OCI-M2 (cell line): ENCODE results near the gene IL26.

ENCODE experiments used
- DNase-seq: peaks from one replicate; lab custom pipeline; 2025; ENCODE audit not compliant: unreplicated experiment; lab: John Stamatoyannopoulos, UW

The IL26 gene, protein sequence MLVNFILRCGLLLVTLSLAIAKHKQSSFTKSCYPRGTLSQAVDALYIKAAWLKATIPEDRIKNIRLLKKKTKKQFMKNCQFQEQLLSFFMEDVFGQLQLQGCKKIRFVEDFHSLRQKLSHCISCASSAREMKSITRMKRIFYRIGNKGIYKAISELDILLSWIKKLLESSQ

DNA sequence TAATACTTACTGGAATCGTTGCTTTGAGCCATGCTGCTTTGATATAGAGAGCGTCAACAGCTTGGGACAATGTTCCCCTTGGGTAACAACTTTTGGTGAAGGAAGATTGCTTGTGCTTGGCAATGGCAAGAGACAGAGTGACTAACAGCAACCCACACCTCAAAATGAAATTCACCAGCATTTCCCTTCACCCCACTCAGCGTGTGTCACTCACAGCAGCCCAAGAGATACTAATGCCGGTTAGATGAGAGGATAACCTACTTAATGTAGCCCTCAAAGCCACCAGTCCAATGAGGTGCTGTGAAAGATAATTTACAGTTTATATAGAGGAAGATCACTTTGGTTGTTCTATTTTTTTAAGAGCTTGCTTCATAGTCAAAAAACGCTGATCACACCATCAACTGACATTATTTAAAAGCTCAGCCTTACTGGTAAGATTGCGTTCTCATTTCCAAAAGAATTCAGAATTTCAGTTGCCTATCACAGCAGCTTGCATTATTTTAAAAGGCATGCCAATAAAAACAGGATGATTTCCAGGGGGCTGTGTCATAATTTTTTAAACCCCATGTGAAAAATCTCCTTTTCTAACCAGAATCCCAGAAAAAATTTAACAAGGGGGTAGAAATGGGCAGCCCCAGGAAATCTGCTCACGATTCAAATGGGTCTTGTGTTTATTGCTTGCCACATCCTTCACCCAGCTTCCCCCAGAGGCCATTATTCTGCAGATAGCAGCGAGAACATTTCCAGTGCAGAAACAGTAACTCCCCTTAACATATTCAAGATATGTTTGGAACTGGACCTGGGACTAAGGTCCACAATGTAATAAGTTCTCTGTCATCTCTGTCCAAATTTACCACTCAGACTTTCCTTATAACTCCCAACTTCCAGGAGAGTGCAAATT, at the start of gene IL26:
TSS of gene IL26 (minus strand) at position 235 of the 901 bp plus-strand sequence. CDS start at position 181, 54 bp downstream.
- no peak for DNase-seq

DNA sequence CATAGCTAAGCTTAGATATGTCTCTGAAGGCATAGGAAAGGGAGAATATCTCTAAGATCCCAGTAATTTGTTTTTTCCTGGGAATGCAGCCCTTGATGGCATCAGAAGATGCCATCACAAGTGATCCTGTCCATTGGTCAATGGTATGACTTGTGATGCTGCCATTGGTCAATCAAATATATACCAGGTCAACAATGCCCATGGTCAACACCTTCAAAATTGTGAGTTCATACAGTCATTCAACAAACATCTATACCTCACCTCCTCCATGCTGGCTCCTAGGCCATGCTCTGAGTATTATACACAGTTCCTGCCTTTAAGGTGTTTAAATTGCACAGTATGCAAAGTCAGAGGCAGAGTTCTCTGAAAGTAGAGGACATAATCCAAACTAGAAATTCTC, 47.1 kb upstream of the IL26 start:
- no peak for DNase-seq

DNA sequence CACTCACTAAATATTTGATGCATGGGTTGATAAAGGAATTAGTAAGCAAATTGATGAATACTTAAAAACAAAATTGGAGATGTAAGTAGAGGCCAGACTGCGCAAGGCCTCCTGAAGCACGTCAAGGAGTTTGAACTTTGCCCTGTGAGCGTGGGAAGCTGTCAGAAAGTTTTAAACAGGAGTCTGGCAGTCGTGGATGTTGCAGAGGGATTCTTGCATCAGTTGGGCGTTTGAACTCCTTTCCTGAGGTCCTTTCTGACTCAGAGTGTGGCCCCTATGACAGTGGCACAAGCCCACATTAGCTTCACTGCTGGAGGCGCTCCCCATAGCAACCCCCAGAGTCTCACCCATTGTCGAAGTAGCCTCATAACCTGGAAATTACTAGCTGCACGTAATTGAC, 45.7 kb upstream of the IL26 start:
- no peak for DNase-seq

DNA sequence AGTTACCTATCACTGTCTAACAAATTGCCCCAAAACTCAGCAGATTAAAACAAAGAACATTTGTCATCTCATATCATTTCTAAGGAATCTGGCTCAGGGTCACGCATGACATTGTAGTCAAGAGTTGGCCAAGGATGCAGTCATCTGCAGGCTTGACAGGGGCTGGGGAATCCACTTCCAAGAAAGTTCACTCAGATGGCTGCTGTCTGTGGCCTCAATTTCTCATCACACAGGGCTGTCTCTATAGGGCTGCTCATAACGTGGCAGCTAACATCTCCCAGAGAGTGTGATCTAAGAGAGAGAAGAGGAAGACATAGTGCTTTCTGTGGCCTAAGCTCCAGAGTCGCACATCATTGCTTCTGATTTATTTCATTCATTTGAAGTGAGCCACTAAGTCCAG, 44.7 kb upstream of the IL26 start:
- no peak for DNase-seq

DNA sequence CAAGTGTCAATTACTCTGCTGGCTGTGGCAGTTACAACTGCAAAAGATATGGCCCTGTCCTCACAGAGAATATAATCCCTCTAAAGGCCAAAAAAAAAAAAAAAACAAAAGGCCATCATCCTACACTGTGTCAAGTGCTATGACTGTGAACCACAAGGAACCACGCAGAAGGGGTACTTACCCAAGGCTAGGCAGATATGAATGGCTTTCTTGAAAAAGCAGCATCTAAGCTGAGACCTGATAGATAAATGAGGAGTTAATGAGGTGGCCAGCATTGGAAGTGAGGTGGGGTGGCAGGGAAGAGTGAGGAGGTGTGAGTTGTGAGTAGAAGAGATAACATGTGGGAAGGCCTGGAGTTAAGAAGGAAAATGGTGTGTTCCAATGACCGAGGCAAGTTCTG, 44.2 kb upstream of the IL26 start:
- no peak for DNase-seq

DNA sequence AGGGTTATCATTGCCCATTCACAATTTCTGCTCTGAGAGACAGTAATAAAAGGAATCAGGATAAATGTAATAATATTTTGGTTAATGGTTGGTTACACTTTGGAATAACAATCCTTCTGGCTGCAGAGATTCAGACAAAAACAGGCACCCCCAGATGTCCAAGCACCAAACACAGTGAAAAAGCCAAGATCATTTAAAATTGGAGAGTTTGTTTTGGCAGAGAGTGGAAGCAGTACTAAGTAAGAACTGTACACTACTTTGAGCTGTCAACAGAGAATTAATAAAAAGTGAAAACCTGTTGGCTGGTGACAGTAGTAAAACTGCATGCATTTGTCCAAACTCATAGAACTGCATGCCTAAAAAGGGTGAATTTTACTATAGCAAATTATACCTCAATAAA, 43.4 kb upstream of the IL26 start:
- DNase-seq = no peak

DNA sequence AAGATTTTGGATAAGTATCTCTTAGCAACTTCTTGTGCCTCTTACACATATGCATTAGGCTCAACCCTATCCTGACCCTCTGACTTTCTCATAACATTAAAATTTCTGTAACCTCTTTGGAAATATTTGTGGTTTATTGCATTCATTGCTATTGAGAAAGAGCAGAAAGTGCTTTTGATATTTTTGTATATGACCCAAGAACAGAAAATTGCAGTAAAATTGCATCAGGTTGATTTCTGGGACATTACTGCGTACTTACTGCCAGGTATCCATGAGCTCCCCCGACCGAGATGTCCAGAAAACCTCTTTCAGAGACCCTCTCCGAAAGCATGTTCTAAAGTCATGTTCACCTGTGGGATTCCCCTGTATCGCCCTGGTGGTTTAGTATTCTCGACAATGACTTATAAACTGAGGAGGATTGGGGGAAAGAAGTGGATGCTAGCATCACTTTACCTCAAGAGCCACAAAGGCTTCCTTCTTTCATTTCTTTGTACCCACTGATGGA, 42.3 kb upstream of the IL26 start:
- no peak for DNase-seq

DNA sequence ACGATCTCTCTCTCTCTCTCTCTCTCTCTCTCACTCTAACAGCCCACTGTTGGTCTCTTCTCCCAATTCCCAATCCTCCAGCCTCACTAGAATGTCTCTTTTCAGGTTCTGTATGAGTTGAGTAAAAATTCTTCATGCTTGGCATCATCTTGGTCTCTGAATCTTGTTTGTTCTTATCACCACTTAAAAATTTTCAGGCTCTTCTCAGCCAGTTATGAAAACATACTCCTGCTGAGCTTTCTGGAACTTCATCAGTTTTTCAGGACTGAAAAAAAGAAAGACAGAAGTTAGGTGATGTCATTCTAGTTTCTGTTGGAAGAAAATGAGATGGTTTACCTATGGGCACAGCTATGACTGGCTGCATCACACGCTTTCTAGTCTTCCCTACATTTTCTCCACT, 39.2 kb upstream of the IL26 start:
- DNase-seq = no peak

DNA sequence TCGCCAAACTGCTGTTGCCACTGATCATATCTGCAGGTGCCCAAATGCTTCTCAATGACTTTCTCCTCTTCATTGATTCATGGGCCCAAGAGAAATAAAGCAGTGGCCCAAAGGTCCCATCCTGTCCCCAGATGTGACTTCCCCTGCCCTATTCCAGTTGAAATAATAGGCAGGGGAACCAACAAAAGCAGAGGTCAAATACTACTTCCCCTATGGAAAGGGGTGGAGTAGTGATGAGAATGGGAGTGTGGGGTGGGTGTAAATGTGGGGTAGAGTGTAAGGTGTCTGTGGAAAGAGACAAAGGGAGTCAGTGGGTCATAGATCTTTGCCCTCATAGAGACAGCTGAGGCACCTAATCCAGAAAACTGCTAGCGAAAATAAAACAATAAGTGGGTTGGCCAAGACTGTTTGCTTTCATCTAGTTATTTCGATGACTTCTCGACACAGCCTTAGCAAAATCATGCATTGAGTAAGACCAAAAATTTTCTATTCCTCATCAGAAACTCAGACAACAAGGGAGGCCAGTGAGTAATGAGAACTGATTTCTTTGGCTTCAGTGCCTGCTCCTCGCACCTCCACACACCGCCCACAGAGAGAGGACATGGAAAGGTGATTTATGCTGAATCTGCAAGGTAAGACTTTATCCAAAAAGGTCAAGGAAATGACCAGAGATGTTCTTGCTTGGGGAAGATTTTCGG, 38.7 kb upstream of the IL26 start:
- DNase-seq = no peak

DNA sequence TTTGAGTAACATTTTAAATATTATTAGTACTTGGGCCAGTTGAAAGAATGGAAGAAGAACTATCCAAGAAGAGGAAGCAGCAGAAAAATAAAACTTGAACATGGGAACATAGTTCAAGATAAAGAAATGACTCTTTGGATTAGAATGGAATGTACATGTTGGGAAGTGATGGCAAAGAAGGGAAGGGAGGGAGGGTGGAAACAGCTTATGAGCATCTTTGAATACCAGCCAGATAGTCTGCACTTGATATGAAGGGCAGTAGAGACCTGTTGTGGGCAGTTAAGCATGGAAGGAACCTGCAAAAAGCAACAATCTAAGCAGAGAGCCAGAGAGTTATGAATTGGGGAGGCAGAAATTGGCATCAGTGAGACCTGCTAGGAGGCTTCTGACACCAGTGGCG, 37.8 kb upstream of the IL26 start:
- DNase-seq = no peak

DNA sequence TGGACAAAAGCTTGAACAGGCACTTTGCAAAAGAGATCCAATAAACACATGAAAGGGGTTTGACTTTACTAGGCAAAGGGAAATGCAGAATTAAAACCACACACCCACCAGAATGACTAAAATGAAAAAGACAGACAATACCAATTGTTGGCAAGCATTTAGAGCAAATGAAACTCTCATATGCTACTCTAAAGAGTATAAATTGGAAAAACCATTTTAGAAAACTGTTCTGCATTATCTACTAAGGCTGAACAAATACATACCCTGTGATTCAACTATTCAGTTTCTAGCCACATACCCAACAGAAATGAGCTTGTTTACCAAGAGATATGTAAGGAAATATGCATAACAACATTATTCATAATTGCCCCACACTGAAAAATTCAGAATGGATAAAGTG, 36.3 kb upstream of the IL26 start:
- DNase-seq = no peak

DNA sequence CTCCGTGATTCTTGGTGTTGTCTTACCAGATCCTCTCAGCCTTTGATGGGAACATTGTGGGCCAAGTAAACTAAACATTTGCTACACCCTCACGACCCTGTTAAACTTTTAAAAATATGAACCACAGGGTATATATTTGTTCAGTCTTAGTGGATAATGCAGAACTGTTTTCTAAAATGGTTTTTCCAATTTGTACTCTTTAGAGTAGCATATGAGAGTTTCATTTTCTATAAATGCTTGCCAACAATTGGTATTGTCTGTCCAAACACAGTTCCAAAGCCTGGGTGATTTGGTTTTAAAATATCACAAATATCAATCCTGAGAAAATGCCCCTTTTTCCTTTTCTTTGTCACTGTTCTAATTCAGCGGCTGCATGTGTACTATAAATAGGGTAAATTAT, 34.5 kb upstream of the IL26 start:
- DNase-seq = no peak

DNA sequence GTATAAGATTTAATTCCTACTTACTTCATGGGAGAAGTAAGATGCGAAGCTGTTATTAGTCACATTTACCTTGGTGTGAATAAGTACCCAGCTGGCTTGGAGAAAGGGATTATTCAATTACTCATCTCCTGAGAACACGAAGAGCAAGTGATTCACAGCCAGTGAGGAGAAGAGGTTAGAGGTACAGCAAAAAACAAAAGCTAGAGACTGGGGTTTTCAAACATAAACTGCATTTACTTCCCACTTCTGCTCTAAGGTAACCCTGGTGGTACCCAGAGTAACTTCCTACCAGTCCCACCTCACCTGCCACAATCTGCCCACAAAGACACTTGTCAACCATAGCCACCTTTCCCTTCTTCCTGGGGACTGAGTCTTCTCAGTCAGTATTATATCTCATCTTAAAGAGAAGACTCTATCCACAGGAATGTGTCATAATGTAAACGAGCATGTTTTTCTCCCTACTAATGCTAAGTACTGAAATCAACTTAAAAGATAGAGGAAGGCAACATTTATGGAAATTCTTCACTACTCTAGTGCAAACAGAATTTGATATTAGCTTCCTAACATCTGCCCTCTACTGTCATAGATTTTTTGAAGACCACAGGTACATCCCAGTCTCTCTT, 33.8 kb upstream of the IL26 start:
- DNase-seq = no peak

DNA sequence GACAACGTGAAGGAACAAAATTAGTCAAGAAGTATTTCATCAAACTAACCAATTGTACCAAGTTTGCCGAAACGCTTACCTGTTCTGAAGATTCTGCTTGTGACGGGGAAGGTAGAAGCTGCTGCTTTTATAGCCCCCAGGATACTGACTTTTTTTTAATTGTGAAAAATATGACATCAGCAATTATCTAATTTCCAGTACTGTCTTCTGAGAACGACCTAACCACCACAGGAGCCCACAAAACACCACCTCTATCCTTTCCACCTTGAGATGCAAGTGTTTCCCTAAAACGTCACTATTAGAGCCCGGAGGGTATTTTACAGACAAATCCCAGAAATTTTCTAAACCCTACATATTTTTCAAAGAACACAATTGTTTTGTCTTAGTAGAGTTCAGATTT, 27.9 kb upstream of the IL26 start, which contains the start of gene IL22:
TSS of gene IL22 (minus strand) at position 101 of the 400 bp plus-strand sequence. CDS start 156 bp downstream, outside the sequence.
- DNase-seq = no peak

DNA sequence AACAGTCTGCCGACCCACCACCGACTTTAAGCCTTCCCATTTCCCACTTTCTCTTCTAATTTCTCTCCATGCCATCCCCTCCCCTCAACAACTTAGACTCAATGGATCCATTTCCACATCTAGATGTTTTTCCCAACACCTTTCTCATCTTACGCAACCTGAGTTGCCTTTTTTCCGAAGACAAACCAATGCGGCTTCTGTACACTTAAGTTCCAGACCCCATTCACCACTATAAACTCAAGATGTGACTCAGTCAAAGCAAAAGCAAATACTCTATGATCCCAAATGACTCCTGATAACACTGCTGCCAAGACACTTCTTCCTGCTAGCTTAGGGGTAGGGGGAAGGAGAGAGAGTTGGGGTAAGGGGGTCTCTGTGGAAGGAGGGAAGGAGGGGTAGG, 26.5 kb upstream of the IL26 start:
- no peak for DNase-seq

DNA sequence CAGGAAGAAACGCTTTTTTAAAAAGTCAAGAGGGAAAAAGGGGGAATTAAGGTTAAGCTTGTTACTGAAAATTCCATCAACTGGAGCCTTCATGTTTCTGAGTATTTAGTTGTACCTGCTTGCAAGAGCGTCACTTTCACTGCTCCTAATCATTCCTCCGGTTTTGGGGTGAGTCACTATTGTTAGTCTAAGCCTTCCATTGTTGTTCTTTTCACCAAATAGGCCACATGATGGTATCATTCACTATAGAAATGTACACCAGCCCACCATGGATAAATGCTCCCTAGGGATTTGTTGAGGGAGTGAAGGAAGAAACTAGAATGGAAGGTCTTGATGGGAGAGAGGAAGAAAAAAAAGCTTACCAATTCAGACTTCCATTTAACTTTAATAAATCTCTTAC, 24.8 kb upstream of the IL26 start:
- no peak for DNase-seq

DNA sequence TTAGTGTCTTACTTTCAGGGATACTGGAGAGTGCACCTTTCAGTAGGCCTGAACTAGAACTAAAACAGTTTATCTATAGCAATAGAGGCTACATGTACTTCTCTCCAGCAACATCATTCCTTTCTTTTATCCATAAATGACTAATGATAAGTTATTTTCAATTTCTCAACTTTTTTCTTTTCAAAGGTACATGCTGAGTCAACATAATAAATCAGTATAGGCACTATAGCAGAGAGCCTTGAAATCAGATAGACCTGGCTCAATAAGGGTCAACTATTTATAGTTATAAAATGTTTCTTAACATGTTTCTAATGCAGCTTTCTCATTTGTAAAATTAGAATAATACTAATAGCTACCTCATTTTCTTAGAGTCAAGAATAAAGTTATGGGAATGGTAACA, 22.2 kb upstream of the IL26 start:
- no peak for DNase-seq

DNA sequence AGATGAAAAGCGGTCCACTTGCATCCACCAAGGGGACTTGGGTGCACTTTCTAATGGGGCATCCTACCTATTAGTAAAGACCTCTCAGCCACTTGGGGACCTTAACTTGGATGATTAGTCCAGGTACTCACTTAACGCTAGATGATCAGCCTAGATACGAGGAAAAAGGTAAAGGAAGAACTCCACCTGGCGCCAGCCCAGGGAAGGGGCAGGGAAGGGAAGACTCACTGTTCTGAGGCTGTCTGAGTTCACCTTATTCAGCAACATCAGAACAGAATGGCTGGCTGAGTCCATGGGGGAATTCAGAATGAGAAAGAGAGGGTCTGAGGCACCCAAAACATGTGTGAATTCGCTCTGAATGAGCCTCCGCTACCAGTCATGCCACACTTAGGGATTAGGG, 20.7 kb upstream of the IL26 start:
- no peak for DNase-seq

DNA sequence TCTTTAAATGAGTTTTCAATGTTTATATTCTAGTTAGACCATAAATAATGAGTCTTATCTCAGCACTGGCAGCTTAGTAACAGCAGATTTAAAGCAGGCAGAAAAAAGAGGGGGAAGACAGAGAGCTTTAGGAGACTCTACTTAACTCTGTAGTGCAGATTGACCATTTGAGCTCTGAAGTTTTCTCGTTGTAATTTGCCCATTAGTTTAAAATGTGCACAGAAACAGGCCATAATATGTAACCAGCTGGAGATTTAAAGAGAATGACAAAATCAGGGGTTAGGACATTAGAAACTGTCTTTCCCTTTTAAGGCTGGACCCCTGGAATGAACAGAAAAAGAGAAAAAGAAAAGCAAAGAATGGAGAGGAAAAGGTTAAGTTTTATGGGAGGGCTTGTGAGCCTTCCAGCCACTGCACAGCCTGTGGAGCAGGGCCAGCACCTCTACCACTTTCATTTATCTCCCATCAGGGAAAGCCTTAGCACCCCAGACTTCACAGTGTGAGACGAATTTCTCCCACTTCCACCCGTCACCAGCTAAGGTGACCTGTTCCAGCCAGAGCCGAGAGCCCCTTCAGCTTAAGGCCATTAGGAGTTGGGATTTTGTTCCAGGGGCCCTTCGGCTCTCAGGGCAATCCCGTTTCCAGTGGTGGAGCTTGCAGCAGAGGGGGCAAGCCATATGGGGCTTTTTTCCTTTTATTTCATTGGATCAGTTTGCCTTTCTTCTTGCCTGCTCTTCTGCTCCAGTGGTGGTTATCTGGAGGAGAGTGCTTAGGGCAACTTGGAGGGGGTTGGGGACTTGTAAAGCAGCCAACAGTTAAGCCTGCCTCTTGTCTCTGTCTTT, 19.8 kb upstream of the IL26 start:
- no peak for DNase-seq

DNA sequence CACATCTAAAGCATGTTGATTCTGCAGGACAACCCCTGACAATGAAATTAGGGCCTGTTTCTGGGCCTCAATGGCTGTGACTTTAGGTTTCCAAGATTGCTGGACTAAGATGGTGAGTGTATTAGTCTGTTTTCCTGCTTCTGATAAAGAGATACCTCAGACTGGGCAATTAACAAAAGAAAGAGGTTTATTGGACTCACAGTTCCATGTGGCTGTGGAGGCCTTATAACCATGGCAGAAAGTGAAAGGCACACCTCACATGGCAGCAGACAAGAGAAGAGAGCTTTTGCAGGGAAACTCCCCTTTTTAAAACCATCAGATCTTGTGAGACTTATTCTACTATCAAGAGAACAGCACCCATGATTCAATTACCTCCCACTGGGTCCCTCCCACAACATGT, 17.2 kb upstream of the IL26 start:
- DNase-seq = no peak
